ENCODE measurements around the gene HTRA1.

DNA sequence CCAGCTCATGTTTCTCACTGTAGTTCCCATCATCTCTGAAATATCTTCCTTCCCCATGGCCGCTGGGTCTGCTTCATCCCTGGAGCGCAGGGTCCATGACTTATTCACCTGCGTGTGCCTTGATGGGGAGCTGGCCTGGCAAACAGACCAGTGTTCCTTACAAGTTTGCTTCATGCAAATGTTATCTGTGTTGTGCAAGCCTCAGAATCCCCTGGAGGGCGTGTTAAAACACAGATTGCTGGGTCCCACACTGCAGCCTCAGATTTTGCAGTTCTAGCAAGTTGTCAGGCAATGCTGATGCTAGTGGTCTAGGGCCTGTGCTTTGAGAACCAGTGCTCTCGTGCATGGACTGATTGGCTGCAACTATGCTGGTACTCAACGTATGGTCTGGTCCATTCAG lies 92.0 kb downstream of the HTRA1 start:
- TF ChIP-seq, protein P1, sequence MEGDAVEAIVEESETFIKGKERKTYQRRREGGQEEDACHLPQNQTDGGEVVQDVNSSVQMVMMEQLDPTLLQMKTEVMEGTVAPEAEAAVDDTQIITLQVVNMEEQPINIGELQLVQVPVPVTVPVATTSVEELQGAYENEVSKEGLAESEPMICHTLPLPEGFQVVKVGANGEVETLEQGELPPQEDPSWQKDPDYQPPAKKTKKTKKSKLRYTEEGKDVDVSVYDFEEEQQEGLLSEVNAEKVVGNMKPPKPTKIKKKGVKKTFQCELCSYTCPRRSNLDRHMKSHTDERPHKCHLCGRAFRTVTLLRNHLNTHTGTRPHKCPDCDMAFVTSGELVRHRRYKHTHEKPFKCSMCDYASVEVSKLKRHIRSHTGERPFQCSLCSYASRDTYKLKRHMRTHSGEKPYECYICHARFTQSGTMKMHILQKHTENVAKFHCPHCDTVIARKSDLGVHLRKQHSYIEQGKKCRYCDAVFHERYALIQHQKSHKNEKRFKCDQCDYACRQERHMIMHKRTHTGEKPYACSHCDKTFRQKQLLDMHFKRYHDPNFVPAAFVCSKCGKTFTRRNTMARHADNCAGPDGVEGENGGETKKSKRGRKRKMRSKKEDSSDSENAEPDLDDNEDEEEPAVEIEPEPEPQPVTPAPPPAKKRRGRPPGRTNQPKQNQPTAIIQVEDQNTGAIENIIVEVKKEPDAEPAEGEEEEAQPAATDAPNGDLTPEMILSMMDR (IDR thresholded peaks at IDR 0.05), result no peak
- no peak for TF ChIP-seq EZH2phosphoT487 (IDR thresholded peaks at IDR 0.05)

Measured in neural progenitor cell (in vitro differentiated cells).